Karpas-422 (cell line): ENCODE measurements around the gene TRIM6. TPM values are rescaled to one million over a fixed set of nuclear protein-coding genes. Genes with fewer than 3 reads are reported as not detected.
A peak's percentile ranks its signal among the peaks of the same experiment; 100 is the strongest.

Source experiments
- DNase-seq: peaks from one replicate; pipeline ENCODE4 v3.0.0-alpha.2; 2015
- H2AFZ ChIP-seq: fragments of 200-600 bp; sonication (generic); 2 replicates; pipeline ENCODE4 v1.6.1; 2014; ENCODE audit warnings: antibody characterized with exemption, low read length, mixed read lengths
- H3K27ac ChIP-seq: fragments of 200-600 bp; sonication (generic); 2 replicates; pipeline ENCODE4 v1.5.1; 2014; ENCODE audit warnings: mild to moderate bottlenecking, low read length, moderate library complexity
- H3K27me3 ChIP-seq: fragments of 200-600 bp; sonication (generic); 2 replicates; pipeline ENCODE4 v1.6.1; 2014; ENCODE audit warnings: low read length, mixed read lengths
- H3K36me3 ChIP-seq: fragments of 200-600 bp; sonication (generic); 2 replicates; pipeline ENCODE4 v1.6.1; 2014; ENCODE audit warnings: low read length, mixed read lengths; ENCODE audit not compliant: insufficient read depth
- H3K4me1 ChIP-seq: fragments of 200-600 bp; sonication (generic); 2 replicates; pipeline ENCODE4 v1.6.1; 2014; ENCODE audit warnings: mild to moderate bottlenecking, low read length, mixed read lengths
- H3K4me2 ChIP-seq: fragments of 200-600 bp; sonication (generic); 2 replicates; pipeline ENCODE4 v1.6.1; 2014; ENCODE audit warnings: low read length, low read depth, mild to moderate bottlenecking; ENCODE audit not compliant: poor library complexity, severe bottlenecking
- H3K4me3 ChIP-seq: fragments of 200-600 bp; sonication (generic); 2 replicates; pipeline ENCODE4 v1.5.1; 2014; ENCODE audit warnings: mild to moderate bottlenecking, antibody characterized with exemption, low read length, mixed read lengths
- H3K79me2 ChIP-seq: fragments of 200-600 bp; sonication (generic); 2 replicates; pipeline ENCODE4 v1.6.1; 2014; ENCODE audit warnings: mild to moderate bottlenecking, low read length, mixed read lengths
- H3K9ac ChIP-seq: fragments of 200-600 bp; sonication (generic); 2 replicates; pipeline ENCODE4 v1.6.0; 2014; ENCODE audit warnings: low read length
- H3K9me2 ChIP-seq: fragments of 200-600 bp; sonication (generic), shearing (Covaris generic); replicated peaks from 2 replicates; pipeline ENCODE4 v1.6.0; 2014; ENCODE audit warnings: mild to moderate bottlenecking, low read length, moderate library complexity; ENCODE audit not compliant: insufficient read depth
- H3K9me3 ChIP-seq: fragments of 300-700, 200-600 bp; sonication (generic); 2 replicates; pipeline ENCODE4 v1.6.1; 2014; ENCODE audit warnings: low read length, mixed read lengths
- H4K20me1 ChIP-seq: fragments of 200-600 bp; sonication (generic); 2 replicates; pipeline ENCODE4 v1.6.1; 2014; ENCODE audit warnings: mild to moderate bottlenecking, antibody characterized with exemption, low read length, low read depth; ENCODE audit not compliant: insufficient read depth
- total RNA-seq: library from RNA; depleted of rRNA; stranded (reverse); fragments of >200 nt; shearing (Covaris generic); gene quantifications from 2 replicates; pipeline ENCODE4 v1.2.3, GENCODE V29; 2014; ENCODE audit warnings: low replicate concordance

TRIM6 gene
- total RNA-seq, 1 experiment from 2014 or later, result not detected

DNA sequence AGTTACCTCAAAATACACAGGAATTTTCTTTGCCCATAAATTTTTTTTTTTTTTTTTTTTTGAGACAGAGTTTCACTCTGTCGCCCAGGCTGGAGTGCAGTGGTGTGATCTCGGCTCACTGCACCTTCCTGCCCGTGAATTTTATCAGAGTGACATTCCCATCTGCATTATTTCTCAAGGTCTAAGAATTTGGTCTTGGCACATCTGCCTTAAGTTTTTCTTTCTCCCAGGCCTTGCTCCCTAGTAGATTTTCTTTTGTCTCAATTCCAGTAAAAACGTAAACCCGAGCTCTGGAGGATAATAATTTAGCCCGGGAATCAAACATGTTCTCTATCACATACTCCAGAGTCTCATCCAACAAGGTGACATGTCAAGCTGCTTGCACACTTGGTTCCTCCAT is 12.4 kb downstream of the TRIM6 start:
- Histone ChIP-seq H3K27ac (no peak overlapping the region), H3K36me3 (no peaks in the 10 kb centered on the region), H3K9ac (no peak overlapping the region), H3K79me2 (no peaks in the 10 kb centered on the region), H3K4me3 (no peak overlapping the region), H2AFZ (no peak overlapping the region), H3K4me2 (no peak overlapping the region), H3K27me3 (no peaks in the 10 kb centered on the region), H3K9me3 (no peaks in the 10 kb centered on the region), H3K4me1 (no peaks in the 10 kb centered on the region), H3K9me2 (no peaks in the 10 kb centered on the region), H4K20me1 (no peaks in the 10 kb centered on the region)
- no peak for DNase-seq

DNA sequence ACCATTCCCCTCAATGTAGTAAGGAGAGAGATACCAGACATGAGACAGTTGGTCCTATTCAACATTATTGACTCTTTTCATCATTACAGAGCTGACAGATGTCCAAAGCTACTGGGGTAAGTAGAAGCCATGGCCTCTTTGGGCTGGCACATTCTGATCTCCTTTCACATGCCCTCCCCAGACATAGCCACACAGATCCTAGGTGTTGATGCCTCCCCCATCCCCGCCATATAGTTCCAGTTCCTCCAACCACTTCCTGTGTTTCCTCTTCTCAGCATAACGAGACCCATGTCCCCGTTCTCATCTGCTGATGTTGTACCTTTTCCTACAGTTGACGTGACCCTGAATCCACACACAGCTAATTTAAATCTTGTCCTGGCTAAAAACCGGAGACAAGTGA is 14.0 kb downstream of the TRIM6 start:
- Histone ChIP-seq H3K9ac (no peak overlapping the region), H3K27me3 (no peaks in the 10 kb centered on the region), H3K79me2 (no peaks in the 10 kb centered on the region), H3K9me3 (no peaks in the 10 kb centered on the region), H3K27ac (no peak overlapping the region), H3K4me1 (no peaks in the 10 kb centered on the region), H3K36me3 (no peaks in the 10 kb centered on the region), H2AFZ (no peak overlapping the region), H4K20me1 (no peaks in the 10 kb centered on the region), H3K9me2 (no peaks in the 10 kb centered on the region), H3K4me3 (no peak overlapping the region), H3K4me2 (no peak overlapping the region)
- no peak for DNase-seq

GRCh38 chr11:5611627-5612026 is 15.2 kb downstream of the TRIM6 start:
- Histone ChIP-seq H2AFZ (no peak overlapping the region), H3K27ac (no peak overlapping the region), H3K9me3 (no peaks in the 10 kb centered on the region), H3K4me2 (no peak overlapping the region), H3K36me3 (no peaks in the 10 kb centered on the region), H3K9me2 (no peaks in the 10 kb centered on the region), H3K4me3 (no peak overlapping the region), H3K9ac (no peak overlapping the region), H3K4me1 (no peaks in the 10 kb centered on the region), H4K20me1 (no peaks in the 10 kb centered on the region), H3K79me2 (no peaks in the 10 kb centered on the region), H3K27me3 (no peaks in the 10 kb centered on the region)
- DNase-seq, result peak; percentile 63

DNA sequence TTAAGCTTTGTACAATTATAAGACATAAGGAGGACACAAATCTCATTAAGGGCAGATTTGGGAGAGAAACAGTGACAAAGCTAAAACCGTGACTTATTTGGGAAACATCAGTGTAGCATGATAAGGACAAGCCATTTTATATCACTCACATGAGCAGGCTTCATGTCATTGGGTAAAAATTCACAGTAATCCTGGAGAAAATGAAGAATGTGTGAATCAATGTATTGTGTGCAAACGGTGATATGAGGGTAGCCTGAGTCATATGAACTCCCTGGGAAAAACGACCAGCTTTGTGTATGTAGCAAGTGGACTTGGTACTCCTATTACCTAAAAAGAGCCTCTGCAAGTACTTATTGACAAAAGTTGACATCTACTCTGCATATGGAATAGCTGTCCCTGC is 22.4 kb downstream of the TRIM6 start:
- H3K4me3 ChIP-seq, result no peak overlapping the region
- no peaks in the 10 kb centered on the region for H3K27me3 ChIP-seq
- no peak overlapping the region for H3K27ac ChIP-seq
- no peak overlapping the region for H3K9ac ChIP-seq
- no peak for DNase-seq
- H3K36me3 ChIP-seq, result no peaks in the 10 kb centered on the region
- H3K79me2 ChIP-seq, result 0 out of 2 replicates have a peak, but pooled peaks cover 2% of the 10 kb centered on the region
- H3K4me1 ChIP-seq, result peaks cover 3% of the 10 kb centered on the region
- H3K4me2 ChIP-seq, result no peak overlapping the region
- no peaks in the 10 kb centered on the region for H3K9me3 ChIP-seq
- no peaks in the 10 kb centered on the region for H4K20me1 ChIP-seq
- H2AFZ ChIP-seq, result no peak overlapping the region
- H3K9me2 ChIP-seq, result no peaks in the 10 kb centered on the region

DNA sequence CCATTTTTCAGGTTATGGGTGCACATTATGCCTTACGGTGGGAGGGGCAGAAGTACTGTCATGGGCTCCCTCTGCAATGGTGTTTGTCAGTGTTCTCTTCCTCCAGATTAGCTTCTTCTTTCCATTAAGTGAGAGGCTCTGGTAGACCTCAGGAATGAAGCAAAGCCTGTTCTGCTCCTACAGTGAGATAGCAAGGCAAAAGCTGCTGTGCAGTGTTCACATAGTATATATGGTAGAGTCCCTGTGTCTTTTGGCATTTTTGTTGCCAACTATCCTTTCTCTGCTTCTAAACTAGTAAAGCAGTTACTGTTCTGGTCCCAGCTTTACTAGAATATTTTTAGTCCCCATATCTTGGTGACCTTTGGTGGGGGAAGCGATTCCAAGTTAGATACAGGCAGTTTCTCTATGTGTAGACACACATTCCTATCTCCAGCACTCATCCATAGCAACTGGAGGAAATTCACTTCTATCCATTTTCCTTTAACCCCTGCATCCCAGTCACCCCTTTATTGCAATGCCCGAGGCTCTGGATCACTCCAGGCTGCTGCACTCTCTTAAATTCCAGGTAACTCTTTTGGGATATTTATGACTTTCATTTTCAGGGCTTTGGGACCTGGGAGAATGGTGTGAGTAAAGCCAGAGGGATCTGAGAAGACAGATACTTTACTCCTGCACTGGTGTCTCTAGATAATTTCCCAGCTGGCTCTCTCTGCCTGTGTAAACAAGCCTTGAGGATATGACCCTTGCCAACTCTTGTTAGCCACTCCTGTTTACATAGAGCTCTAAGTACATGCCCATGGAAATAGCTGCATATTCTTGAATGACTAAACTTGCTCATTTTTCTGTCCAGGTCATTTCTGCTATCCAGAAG is 24.4 kb downstream of the TRIM6 start:
- no peaks in the 10 kb centered on the region for H3K9me2 ChIP-seq
- H3K9ac ChIP-seq, result no peak overlapping the region
- H3K27me3 ChIP-seq, result no peaks in the 10 kb centered on the region
- no peak overlapping the region for H3K4me2 ChIP-seq
- H3K36me3 ChIP-seq, result no peaks in the 10 kb centered on the region
- H2AFZ ChIP-seq, result no peak overlapping the region
- no peaks in the 10 kb centered on the region for H4K20me1 ChIP-seq
- 0 out of 2 replicates have a peak, but pooled peaks cover 3% of the 10 kb centered on the region for H3K79me2 ChIP-seq
- no peak overlapping the region for H3K27ac ChIP-seq
- no peak overlapping the region for H3K4me3 ChIP-seq
- peaks cover 15% of the 10 kb centered on the region for H3K4me1 ChIP-seq
- DNase-seq, result no peak
- no peaks in the 10 kb centered on the region for H3K9me3 ChIP-seq

GRCh38 chr11:5621580-5621979 is 25.1 kb downstream of the TRIM6 start:
- Histone ChIP-seq H3K36me3 (no peaks in the 10 kb centered on the region), H4K20me1 (no peaks in the 10 kb centered on the region), H3K27me3 (no peaks in the 10 kb centered on the region), H3K9ac (no peak overlapping the region), H3K4me3 (no peak overlapping the region), H3K4me1 (peaks cover 18% of the 10 kb centered on the region), H3K9me3 (no peaks in the 10 kb centered on the region), H3K4me2 (no peak overlapping the region), H3K27ac (no peak overlapping the region), H3K9me2 (no peaks in the 10 kb centered on the region), H2AFZ (no peak overlapping the region), H3K79me2 (0 out of 2 replicates have a peak, but pooled peaks cover 3% of the 10 kb centered on the region)
- no peak for DNase-seq

GRCh38 chr11:5622802-5623201 is 26.4 kb downstream of the TRIM6 start:
- H3K36me3 ChIP-seq, result no peaks in the 10 kb centered on the region
- no peaks in the 10 kb centered on the region for H3K9me2 ChIP-seq
- H2AFZ ChIP-seq, result no peak overlapping the region
- DNase-seq, result no peak
- H3K4me1 ChIP-seq, result peaks cover 18% of the 10 kb centered on the region
- H3K9me3 ChIP-seq, result no peaks in the 10 kb centered on the region
- H3K27ac ChIP-seq, result no peak overlapping the region
- H3K4me2 ChIP-seq, result no peak overlapping the region
- no peak overlapping the region for H3K9ac ChIP-seq
- H3K27me3 ChIP-seq, result no peaks in the 10 kb centered on the region
- H3K79me2 ChIP-seq, result 0 out of 2 replicates have a peak, but pooled peaks cover 3% of the 10 kb centered on the region
- no peaks in the 10 kb centered on the region for H4K20me1 ChIP-seq
- H3K4me3 ChIP-seq, result no peak overlapping the region

GRCh38 chr11:5624489-5625279 is 28.2 kb downstream of the TRIM6 start, which contains the start of gene TRIM34:
TSS of gene TRIM34 (plus strand) at chr11:5625001. CDS start at chr11:5632332, 7,331 bp downstream.
- DNase-seq, result peak; percentile 95
- Histone ChIP-seq H3K9ac (peak within 1 kb of the TSS; percentile 72), H3K27me3 (no peaks in the 10 kb centered on the region), H3K4me2 (peak within 1 kb of the TSS; percentile 72), H3K4me1 (peaks cover 18% of the 10 kb centered on the region), H3K79me2 (0 out of 2 replicates have a peak, but pooled peaks cover 3% of the 10 kb centered on the region), H2AFZ (peak within 1 kb of the TSS; percentile 87), H4K20me1 (no peaks in the 10 kb centered on the region), H3K9me2 (no peaks in the 10 kb centered on the region), H3K36me3 (no peaks in the 10 kb centered on the region), H3K9me3 (no peaks in the 10 kb centered on the region), H3K27ac (no peak within 1 kb of the TSS; the same call in 1 of the 2 replicates), H3K4me3 (peak within 1 kb of the TSS; percentile 69)
